HG03460 (cell line): ENCODE measurements around the gene OTUD3.
"Not testable (repeated sequence)": the region's sequence is repeated elsewhere in the genome, so short reads cannot be mapped to it uniquely, and the experiment has no call there.

Experiments
- ATAC-seq: cut with Tn5 transposase; IDR thresholded peaks from one replicate; pipeline ENCODE4 v1.9.1; 2021; ENCODE audit not compliant: unreplicated experiment

Gene OTUD3

DNA sequence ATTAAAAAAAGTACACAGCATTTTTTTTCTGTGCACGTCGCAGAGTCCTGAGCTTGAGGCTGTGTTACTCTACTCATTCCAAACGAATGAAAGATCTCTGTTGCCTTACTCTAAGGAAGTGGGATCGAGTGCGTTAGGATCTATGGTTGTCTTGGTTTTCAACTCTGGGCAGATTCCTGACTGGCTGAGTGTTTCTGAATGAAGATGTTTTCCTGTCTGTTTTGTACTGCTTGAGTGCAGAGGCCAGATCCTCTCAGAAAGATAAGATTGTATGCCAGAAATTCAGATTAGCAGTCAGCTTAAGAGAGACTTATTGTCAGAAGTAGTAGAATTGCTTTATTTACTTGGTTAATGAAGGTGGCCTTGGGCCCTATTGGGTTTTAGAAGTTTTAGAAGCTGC is 27.2 kb downstream of the OTUD3 start:
- ATAC-seq = no peak

DNA sequence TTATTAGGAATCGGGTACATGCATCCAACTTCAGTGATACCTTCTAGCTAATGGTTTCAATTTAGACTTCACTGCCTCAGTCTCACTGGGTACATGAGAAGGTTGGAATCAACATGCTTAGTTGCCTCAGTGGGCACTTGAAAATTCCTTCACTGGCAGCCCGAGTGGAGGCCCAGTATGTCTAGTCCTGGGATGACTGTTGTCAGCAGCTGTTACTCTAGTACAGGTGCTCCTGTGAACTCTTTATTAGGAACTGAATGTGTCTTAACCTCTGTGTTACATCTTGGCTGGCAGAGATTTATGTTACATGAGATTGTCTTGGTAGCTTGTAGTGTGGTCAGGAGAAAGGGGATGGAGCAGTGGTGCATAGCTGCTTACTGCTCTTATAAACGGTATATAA is 27.8 kb downstream of the OTUD3 start:
- no peak for ATAC-seq

DNA sequence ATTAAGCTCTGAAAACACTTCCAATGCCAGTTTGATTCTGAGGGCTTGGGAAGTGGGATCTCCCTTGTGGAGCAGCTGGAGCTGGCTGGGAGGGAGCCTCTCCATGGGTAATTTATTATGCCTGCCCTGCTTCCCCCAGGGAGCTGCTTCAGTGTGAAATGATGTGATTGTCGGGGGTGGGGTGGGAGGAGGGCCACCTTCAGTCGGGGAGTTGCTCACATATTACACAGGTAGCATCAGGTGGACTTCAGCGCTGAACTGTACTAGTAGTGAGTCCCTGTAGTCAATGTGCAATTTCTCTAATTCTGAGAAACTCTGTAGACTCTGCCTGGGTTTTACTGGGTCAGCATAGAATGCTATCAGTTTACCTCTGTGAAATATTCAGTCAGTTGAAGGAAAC is 28.5 kb downstream of the OTUD3 start:
- no peak for ATAC-seq

DNA sequence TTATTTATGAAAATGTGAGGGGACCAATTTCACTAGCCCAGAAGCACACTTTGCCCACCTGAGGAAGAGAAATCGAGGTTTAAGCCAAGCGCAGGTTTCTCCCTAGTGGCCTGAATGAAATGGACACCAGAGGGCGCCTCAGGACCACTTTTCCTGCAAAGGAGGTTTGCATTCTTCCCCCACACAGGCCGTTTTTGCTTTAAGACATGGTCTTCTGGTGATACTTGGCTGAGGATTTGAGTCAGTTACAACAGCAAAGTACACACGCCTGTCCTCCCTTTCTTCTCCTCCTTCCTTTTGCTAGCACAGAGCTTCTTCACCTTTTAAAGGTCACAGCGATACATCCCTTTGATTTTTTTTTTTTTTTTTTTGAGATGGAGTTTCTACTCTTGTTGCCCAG is 35.9 kb downstream of the OTUD3 start:
- ATAC-seq = no peak

DNA sequence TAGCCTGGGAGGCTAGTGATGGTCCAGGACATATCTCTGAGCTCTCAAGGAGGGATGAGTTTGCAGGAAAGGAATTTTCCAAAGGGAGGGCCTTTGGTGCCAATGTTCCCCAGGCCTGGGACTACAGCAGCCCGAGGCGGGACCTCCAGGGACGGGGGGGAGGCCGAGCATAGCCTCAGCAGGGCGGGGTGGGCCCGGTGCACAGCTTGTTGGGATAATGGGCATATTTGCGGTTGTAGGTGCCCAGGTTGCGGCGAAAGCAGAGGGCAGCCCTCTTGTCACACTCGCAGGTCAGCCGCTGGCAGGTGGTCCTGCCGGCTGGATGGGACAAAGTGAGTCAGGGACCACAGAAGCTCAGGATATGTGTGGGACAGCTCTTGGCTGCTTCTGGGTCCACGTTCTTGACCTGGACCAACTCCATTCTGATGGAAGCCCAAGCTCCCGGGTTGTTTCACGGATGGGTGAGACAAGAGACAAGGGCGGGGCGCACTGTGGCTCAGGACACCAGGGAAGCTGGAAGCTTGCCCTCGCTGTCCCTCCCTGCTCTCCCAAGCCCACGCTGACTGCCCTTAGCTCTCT is 38.0 kb downstream of the OTUD3 start:
- ATAC-seq = no peak

DNA sequence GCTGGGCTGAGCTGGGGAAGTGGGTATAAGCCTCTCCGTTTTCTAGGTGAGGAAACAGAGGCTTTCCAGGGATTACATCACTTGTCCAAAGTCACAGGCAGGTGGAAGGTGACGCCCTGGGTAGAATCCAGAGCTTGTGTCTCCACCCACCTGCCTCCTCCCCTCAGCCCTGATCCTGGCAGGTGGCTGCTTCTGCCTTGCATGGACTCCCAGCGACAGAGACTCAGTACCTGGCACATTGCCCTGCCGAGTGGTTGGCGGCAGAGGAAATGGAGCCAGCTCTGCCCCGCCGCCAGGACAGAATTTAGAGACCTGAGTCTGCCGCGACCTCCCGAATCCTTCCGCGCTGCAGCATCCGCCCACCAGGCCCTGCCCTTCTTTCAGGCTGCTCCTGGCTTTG is 39.1 kb downstream of the OTUD3 start:
- no peak for ATAC-seq

DNA sequence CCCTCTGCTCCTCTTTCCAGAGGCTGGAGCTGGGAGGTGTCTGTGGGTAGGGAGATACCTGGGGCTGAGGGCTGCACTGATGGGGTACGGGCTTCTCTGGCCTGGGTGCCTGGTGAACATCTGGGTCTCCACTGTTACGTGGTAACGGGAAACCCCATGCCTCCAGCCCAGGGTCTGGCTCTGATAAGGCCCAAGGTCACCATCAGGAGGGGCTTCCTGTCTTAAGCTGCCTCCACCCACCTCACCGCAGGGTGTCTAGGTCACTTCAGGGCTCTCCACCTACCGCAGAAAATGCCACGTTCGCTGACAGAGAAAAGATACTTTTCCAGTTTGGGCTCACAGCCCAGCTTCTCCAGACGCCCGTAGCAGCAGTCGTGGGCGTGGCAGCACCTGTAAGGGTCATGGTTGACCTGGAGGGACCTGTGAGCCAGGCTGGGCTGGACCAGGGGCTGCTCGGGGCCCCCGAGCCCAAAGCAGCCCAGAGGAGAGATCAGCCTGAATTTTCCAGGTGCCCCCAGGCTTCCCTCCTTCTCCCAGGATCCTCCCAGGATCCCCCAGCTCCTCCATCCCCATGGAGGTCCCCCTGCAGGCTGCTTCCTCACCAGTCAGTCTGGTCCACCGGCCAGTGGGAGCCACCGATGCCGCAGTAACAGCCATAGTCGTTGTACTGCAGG is 40.0 kb downstream of the OTUD3 start:
- ATAC-seq = no peak

DNA sequence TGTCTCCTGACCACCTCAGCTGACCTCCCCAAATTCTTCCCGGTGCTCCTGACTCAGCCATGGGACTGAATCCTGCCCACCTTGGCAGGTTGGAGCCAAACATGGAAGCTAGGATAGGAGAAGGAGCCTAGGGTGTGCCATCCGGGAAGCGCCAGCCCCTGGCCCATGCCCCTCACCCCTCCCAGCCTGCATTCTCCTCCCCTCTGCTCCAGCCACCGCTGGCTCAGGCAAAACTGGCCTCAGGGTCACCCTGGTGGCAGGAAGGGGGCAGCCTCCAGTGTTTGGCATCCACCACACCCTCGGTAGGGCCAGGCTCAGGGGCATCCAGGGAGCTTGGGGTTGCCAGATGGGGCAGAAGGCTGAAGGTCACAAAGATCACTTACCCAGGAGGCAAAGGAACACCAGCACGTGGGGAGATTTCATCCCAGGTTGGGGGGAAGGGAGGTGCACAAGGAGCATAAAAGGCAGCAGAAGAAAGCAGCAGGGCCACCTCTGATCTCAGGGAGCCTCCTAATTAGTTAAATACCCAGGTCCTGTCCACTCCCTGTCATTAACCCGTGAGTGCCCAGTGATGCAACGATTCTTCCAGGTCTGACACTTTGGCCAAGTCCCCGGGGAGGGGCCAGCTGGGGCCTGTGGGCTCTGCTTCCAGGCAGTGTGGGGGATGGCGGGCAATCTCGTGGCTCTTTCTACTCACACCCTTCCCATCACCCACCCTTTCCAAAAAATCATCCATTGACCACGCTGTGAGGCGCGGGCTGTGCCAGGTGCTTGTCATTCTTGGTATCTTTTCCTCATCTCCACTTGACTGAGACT is 41.1 kb downstream of the OTUD3 start, which contains the start of gene PLA2G2E:
PLA2G2E (minus strand) TSS at position 481 of the 816 bp plus-strand sequence; CDS start at position 423, 58 bp downstream.
- no peak for ATAC-seq

DNA sequence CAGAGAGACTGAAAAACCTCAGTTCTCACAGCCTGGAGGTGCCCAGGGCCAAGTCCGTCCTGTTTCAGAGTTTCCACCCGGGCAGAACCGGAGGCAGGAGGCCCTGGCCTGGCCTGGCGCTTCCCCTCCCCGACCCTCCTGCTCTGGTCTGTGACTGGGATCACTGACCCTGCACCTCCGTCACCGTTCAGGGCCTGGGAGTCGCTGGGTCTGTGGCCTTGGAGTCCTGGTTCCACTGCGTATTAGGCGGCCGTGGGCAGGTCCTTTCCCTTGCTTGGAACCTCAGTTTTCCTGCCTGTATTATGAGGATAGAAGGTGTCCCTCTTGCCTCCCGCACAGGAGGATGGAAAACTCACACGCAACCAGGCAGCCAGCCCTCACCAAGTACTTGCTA is 41.8 kb downstream of the OTUD3 start:
- ATAC-seq = no peak

DNA sequence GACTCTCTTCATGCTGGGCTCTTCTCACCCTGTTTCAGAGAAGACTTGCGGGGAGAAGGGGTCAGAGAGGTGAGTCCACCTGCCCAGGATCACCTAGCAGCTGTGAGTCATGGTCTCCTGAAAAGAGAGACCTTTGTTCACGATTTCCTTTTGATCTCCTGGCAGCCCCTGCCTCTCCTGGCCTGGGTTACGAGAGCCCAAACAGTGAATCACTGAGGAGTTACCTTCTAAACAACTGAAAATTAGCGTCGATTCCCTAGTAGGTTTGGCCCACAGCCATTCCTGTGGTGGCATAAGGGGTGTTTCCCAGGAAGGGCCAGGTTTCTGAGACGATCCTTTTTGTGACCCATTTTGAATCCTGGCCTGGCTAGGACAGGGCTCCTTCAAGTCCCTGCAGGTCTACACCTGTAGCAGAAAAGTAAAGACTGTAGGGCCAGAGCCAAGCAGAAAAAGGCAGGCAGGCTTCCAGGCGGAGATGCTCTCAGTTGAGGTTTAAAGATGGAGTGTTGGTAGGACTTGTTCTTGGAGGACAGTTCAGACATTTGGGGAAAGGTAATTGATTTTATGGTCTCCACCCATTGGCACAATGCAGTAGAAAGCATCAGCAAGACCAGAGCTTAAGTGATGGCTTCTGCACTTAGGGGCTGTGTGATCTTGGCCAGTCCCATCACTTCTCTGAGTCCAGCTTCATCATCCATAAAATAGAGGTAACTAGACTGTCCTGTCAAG is 43.3 kb downstream of the OTUD3 start:
- no peak for ATAC-seq

DNA sequence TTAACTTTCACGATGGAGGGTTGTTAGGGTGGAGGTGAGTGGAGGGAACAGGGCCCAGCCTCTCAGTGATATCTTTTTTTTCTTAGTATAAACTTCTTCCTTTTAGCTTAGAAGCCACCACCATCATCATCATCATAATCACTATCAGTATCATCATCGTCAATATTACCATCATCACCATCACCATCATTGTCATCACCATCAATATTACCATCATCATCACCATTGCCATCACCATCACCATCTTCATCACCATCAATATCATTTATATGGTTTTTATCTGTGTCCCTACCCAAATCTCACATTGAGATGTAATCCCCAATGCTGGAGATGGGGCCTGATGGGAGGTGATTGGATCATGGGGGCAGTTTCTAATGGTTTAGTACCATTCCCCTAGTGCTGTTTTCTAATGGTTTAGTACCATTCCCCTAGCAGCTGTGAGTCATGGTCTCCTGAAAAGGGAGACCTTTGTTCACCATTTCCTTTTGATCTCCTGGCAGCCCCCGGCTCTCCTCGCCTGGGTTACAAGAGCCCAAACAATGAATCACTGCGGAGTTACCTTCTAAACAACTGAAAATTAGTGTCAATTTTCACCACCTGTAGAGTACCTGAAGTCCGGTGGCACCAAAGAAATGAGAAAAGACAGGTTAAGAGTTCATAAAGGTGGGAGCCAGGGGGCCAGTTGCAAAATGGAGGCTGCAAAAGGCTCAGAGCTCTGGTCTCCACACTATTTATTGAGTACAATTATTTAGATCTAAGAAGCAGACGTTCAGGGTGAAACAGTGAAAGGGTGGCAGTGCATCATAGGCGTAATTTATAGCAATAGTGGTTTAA is 44.3 kb downstream of the OTUD3 start:
- no peak for ATAC-seq

DNA sequence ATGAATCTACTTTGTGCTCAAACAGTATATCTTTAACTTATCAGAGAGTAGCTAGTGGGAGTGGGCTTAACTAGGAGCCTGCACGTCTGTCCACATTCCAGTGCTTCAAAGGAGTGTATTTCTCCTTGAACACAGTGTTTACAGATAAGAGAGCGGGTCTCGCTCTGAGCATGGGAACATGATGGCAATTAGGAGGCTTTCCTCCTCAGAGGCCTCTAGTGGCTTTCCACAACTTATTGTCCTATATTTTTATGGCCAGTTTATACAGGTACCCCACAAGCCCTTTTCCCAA is 44.9 kb downstream of the OTUD3 start:
- not testable (repeated sequence) for ATAC-seq

DNA sequence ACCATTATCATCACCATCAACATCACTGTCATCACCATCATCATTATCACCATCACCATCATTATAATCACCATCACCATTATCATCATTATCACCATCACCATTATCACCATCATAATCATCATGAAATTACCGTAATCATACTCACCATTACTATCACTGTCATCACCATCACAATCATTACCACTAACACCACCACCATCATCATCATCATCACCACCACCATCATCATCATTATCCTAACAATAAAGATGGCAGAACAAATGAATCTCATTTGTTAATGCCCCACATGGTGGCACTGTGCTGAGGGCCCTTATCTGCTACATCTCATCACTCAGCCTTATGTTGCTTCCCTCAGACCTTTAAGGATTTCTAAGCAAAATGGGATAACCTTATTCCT is 50.7 kb downstream of the OTUD3 start:
- ATAC-seq = no peak

DNA sequence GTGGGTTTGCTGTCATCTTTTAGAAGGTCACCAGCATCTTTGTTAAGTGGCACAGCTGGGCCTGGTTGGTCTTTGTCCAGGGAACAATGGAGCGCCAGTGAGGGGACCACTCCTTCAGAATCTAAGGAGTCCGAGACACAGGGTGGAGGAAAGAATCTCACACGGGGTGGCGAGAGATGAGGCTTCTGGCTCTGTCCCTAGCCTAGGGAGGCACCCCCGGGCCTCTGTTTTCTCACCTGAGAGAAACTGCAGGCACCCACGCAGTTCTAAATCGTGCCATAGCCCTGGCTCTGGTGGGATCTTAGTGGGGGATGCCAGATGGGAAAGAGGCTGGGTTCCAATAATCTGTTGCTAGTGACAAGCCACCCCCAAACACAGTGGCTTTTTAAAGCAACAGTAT is 52.1 kb downstream of the OTUD3 start:
- no peak for ATAC-seq

DNA sequence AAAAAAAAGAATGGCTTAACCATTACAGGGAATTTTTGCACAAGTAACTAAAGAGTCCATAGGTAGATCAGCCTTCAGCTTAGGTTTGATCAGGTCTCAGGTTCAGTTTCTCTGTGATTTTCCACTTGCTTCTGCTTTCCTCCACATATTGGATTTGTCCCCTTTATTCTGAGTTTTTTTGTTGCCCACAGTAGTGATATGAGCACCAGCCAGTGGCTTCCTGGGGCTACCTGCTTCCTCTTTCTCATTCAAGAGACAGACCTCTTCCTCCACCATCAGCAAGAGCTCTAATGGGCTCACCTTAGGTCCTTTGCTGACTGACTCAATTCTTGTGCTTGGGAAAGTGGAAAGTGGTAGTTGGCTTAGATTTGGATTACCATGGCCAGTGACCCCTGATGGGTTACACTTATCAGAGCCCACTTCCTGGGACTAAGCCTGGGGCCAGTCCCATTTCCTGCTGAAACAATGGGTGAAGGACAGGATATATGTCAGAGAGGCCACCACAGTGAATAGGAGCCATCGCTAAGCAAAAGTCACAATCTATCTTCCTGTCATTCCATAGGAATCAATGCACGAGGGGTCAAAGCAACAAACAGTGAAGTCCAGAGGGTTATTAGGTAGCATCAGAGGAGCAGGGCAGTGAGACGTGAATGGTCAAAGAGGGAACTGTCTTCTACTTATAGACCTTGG is 54.0 kb downstream of the OTUD3 start:
- ATAC-seq = no peak

DNA sequence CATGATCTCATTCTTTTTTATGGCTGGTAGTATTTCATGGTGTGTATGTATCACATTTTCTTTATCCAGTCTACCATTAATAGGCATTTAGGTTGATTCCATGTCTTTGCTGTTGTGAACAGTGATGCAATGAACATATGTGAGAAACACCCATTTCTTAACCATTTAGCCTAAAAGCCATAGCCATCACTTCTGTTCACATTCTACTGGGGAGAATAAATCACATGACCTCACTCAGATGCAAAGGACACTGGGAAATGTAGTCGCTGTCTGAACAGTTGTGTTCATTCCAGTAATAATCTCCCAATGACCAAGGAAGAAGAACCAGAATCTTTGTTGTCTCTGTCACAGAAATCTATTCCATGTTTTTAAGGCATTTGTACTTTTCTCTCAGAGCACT is 56.3 kb downstream of the OTUD3 start:
- ATAC-seq = no peak

DNA sequence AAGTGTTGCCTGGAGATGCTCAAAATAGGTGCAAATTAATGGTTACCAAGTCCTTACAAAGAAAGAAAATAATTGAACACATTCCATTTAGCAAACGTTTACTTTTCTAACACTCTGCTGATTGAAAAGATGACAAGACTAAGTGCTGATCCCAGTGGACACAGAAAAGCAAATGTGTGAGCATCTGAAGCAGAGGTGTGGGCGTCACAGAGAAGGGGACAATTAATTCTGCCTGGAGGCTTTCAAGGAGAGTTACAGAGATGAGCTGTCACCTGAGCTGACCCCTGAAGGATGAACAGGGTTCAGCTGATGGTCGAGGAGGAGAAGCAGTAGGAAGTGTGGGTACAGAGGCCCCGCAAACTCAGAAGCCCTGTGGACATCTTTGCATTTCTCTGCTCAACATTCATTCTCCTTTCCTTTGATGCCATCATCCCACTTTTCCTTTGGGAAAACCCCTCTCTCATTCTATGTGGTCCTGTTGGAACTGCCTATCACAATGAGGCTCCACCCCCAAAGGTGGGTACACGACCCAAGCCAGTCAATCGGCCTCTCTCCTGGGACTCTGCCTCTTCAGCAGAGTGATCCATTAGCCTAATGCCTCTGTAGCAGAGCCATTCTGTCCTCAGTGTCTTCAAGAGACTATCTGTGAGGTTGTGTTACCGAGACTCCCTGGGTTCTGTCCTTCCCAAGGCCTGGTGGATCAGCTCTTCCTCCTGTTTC is 58.5 kb downstream of the OTUD3 start:
- ATAC-seq = no peak

DNA sequence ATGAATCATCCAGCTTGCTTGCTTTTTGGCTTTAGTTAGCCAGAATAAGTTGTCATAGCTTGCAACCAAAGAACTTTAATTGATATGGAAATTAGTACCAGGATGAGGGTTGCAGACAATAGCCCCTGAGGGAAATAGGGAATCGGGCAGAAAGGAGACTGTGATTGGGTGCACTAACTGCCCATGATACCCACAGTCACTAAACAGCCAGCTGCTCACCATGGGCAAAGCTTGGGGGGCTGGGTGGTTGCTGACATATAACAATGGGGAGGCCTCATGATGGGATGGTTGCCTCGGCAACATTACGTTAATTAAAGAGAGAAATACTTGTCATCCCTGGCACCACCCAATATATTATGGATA is 59.0 kb downstream of the OTUD3 start:
- ATAC-seq = no peak

DNA sequence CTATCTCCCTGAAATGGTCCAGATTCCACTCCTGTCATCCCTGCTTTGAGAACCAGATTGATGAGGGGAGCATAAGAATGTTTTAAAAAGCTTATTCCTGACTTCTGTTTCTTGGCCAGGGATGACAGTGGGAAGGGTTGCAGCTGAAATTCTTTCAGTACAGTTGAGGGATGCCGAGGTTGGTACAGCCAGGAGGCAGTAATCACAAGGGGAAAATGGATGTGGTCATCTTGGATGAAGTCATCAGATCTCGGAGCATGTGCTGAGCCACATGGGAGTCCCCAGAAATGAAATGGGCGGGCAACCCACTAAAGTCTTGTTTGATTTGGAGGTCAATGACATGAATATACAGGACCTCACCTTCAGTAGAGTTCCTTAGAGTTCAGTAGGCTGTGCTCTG is 59.9 kb downstream of the OTUD3 start:
- ATAC-seq = no peak

DNA sequence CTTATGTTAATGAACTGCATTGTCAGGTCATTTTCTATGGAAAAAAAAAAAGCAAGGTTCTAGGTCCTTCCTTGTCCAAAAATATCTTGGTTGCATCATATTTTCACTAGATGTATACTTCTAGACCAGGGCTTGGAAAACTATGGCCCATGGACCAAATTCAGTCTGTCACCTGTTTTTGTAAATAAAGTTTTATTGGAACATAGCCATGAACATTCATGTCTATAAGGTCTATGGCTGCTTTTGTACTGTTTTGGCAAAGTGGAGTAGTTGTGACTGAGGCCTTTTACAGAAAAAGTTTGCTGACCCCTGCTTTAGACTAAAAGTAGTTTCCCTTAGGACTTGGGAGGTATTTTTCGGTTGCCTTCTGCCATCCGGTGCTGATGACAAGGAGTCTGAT is 60.5 kb downstream of the OTUD3 start:
- ATAC-seq = no peak
